Measurements from ENCODE around the gene DNAJC27.

DNA sequence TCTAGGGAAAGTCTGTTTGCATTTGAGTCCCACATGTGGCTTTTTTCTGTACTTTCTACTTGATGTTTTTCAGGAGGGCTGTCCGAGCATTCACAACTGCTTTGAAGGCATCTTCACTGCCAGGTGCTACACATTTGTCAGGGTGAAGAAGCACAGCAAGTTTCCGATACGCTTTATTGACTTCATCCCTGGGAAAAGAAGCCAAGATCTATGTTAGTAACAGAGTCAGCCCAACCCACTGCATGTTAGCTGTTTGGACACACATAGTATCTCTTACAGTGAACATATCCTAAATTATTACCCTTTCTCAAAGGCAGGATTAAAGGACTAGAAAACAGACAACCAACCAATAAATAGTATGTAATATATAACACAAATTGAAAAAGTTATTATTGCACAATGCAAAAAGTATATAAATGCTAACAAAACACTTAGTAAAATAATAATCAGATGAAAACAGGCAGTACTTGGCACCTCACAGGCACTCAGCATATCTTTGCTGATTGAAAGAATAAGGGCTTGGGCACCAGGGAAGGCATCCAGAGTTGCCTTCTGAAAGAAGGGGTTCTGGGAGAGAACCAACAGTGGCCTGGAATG lies 24.1 kb downstream of the DNAJC27 start:
- TF ChIP-seq, protein P1, sequence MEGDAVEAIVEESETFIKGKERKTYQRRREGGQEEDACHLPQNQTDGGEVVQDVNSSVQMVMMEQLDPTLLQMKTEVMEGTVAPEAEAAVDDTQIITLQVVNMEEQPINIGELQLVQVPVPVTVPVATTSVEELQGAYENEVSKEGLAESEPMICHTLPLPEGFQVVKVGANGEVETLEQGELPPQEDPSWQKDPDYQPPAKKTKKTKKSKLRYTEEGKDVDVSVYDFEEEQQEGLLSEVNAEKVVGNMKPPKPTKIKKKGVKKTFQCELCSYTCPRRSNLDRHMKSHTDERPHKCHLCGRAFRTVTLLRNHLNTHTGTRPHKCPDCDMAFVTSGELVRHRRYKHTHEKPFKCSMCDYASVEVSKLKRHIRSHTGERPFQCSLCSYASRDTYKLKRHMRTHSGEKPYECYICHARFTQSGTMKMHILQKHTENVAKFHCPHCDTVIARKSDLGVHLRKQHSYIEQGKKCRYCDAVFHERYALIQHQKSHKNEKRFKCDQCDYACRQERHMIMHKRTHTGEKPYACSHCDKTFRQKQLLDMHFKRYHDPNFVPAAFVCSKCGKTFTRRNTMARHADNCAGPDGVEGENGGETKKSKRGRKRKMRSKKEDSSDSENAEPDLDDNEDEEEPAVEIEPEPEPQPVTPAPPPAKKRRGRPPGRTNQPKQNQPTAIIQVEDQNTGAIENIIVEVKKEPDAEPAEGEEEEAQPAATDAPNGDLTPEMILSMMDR (IDR thresholded peaks at IDR 0.05), result no peak
- TF ChIP-seq EZH2phosphoT487 (IDR thresholded peaks at IDR 0.05), result no peak
